HFF-Myc (cell line): ENCODE data around the gene PSMD12.

Experiments
- DNase-seq: peaks from one replicate; pipeline ENCODE4 v3.0.0-alpha.2; 2011; ENCODE audit warnings: low read depth; ENCODE audit errors: extremely low read depth
- H3K4me3 ChIP-seq: replicated peaks from 2 replicates; pipeline ENCODE4 v1.5.1; 2011; ENCODE audit warnings: low read depth, mild to moderate bottlenecking, control low read depth, low read length
- CTCF ChIP-seq: IDR thresholded peaks from 2 replicates; pipeline ENCODE4 v1.5.1; 2012; ENCODE audit warnings: mild to moderate bottlenecking, low read depth, low read length, control low read depth; ENCODE audit errors: missing control alignments

PSMD12 gene

DNA sequence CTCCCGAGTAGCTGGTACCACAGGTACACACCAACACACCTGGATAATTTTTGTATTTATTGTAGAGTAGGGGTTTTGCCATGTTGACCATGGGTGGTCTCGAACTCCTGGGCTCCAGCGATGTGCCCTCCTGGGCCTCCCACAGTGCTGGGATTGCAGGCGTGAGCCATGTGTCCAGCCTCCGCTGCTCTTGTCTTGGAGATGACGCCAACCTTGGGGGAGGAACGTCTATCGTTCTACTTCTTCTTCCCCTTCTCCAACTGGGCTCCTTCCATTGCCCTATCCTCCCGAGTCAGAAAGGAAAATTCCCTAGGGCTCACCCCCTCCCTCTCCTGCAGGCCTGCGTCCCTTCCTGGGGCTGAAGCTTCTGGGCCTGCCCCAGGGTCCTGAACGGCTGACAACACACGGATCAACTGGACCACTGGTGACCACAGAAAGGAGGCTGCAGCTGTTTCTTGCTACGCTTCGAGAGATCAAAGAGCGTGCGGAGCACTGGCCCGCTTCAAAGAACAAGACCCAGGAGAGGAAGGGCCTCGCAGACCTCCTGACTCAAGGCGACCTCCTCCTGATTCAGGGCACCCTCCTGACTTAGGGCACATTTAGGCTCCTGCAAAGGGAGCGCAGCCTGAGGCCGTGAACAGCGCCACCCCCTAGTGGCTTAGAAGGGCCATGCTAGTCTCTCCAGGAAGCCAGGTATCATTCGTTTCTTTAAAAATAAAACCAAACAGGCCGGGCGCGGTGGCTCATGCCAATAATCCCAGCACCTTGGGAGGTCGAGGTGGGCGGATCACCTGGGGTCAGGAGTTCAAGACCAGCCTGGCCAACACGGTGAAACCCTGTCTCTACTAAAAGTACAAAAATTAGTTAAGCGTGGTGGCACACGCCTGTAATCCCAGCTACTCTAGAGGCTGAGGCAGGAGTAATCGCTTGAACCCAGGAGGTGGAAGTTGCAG is 72.8 kb downstream of the PSMD12 start:
- no peak overlapping the region for H3K4me3 ChIP-seq
- TF ChIP-seq CTCF = peak; percentile 61
- DNase-seq = no peak

DNA sequence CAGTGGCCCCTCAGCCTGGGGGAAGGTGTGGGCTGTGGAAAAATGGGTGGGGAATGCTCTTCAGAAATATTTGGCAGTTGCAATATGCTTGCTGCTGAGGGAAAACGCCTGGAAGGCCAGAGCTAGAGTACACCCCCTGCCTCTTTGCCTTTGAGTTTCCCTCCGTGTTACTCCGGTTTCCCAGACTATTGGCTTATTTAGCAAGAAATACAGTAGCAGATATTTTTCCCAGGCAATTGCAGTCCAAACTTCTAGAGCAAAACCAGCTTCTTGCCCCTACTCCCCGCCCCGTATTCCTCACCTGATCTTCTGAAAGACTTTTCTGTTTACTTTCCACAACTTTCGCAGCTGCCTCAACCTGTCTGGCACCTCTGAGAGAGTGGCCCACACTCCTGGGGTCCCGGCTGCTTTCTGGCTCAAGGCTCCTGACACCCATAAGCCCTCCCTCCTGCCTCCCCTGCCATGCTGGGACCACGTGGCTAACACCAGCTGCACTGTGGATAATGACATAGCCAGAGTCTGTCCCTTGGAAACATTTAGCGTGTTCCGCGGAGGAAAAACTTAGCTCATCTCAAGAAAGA is 75.6 kb downstream of the PSMD12 start:
- H3K4me3 ChIP-seq = no peak overlapping the region
- DNase-seq = no peak
- no peak for TF ChIP-seq CTCF

GRCh38 chr17:67290244-67290643 is 76.1 kb downstream of the PSMD12 start:
- no peak for TF ChIP-seq CTCF
- DNase-seq = no peak

DNA sequence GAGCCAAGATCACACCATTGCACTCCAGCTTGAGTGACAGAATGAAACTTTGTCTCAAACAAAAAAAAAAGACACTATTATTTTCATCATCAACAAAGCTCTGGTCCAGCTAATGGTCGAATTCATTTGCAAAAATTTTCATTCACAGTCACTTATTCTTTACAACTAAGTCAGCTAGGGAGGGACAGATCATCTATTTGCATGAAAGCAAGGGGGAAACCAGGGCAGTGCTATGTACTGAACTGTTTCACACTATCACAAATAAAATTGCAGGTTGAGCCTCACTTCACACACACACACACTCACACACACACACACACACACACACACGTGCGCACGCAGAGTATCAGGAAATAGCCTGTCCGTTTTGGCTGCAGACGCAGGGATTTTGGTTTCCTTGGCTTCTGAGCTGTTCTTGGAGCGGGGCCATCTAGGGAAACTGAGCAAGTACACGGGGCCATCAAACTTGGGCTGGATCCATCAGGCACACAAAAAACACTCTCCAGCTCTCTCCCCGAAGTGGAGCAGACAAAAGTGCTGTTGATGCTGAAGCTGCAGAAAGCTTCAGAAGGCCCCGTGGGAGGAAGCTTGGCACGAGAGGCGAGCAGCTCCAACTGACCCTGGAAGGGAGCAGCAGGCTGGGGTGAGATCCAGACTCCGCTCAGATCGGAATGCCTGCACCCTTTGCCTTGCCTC is 77.0 kb downstream of the PSMD12 start:
- H3K4me3 ChIP-seq = no peak overlapping the region
- DNase-seq = no peak
- TF ChIP-seq CTCF = no peak

More at GRCh38 chr17:67290244-67290643, 76.1 kb downstream of the PSMD12 start:
- no peak overlapping the region for H3K4me3 ChIP-seq
